Loucy (cell line): Measurements from ENCODE around the gene RAN.
"Not testable (repeated sequence)": the region's sequence is repeated elsewhere in the genome, so short reads cannot be mapped to it uniquely, and the experiment has no call there.

Source experiments
- H2AFZ ChIP-seq: fragments of 200-600 bp; sonication (generic); 2 replicates; pipeline ENCODE4 v1.6.0; 2016; ENCODE audit warnings: antibody characterized with exemption, mild to moderate bottlenecking, low read length, moderate library complexity
- H3F3A ChIP-seq: fragments of 200-600 bp; 2 replicates; pipeline ENCODE4 v1.6.0; 2016; ENCODE audit warnings: antibody characterized with exemption, low read depth, mild to moderate bottlenecking
- H3K27me3 ChIP-seq: fragments of 200-600 bp; sonication (generic); 2 replicates; pipeline ENCODE4 v1.6.1; 2014; ENCODE audit warnings: low read length, mild to moderate bottlenecking; ENCODE audit not compliant: insufficient read depth, poor library complexity, severe bottlenecking
- H3K36me3 ChIP-seq: fragments of 200-600 bp; sonication (generic); 2 replicates; pipeline ENCODE4 v1.6.1; 2016; ENCODE audit warnings: low read length; ENCODE audit not compliant: insufficient read depth
- H3K4me1 ChIP-seq: fragments of 200-600 bp; sonication (generic); 2 replicates; pipeline ENCODE4 v1.5.1; 2014; ENCODE audit warnings: low read length, mild to moderate bottlenecking; ENCODE audit not compliant: insufficient read depth, poor library complexity, severe bottlenecking
- H3K4me2 ChIP-seq: fragments of 200-600 bp; sonication (generic); 2 replicates; pipeline ENCODE4 v1.6.0; 2014; ENCODE audit warnings: antibody characterized with exemption, low read length, low read depth, mild to moderate bottlenecking; ENCODE audit not compliant: poor library complexity, severe bottlenecking
- H3K4me3 ChIP-seq: fragments of 200-600 bp; sonication (generic); 2 replicates; pipeline ENCODE4 v1.5.1; 2014; ENCODE audit warnings: low read length, mild to moderate bottlenecking, mixed read lengths; ENCODE audit not compliant: poor library complexity, severe bottlenecking
- H3K79me2 ChIP-seq: fragments of 200-600 bp; sonication (generic); 2 replicates; pipeline ENCODE4 v1.6.1; 2014; ENCODE audit warnings: low read length; ENCODE audit not compliant: insufficient read depth
- H3K9ac ChIP-seq: fragments of 200-600 bp; sonication (generic); 2 replicates; pipeline ENCODE4 v1.6.0; 2014; ENCODE audit warnings: mild to moderate bottlenecking, low read depth, low read length, moderate library complexity; ENCODE audit not compliant: poor library complexity, severe bottlenecking
- H3K9me2 ChIP-seq: fragments of 200-600 bp; sonication (generic); replicated peaks from 2 replicates; pipeline ENCODE4 v1.6.1; 2016; ENCODE audit warnings: low read depth, low read length, mixed read lengths
- H3K9me3 ChIP-seq: fragments of 200-600 bp; sonication (generic); 2 replicates; pipeline ENCODE4 v1.6.1; 2014; ENCODE audit warnings: mild to moderate bottlenecking, antibody characterized with exemption, low read length, low read depth; ENCODE audit not compliant: insufficient read depth
- H4K20me1 ChIP-seq: fragments of 200-600 bp; sonication (generic); 2 replicates; pipeline ENCODE4 v1.6.0; 2014; ENCODE audit warnings: antibody characterized with exemption, low read length, mild to moderate bottlenecking; ENCODE audit not compliant: insufficient read depth, poor library complexity, severe bottlenecking
- CTCF ChIP-seq: fragments of 200-600 bp; sonication (generic); conservative IDR thresholded peaks from 2 replicates; pipeline ENCODE4 v1.5.1; 2014; ENCODE audit warnings: mild to moderate bottlenecking, antibody characterized with exemption, low read length
- EZH2phosphoT487 ChIP-seq: fragments of 200-600 bp; IDR thresholded peaks from 2 replicates; pipeline ENCODE4 v1.6.1; 2018; ENCODE audit warnings: antibody characterized with exemption, mild to moderate bottlenecking, moderate library complexity, borderline replicate concordance

Gene RAN

GRCh38 chr12:130880411-130880885 lies 8.6 kb downstream of the RAN start:
- H3K9me3 ChIP-seq = no peaks in the 10 kb centered on the region
- no peaks in the 10 kb centered on the region for H3K4me1 ChIP-seq
- H3F3A ChIP-seq = peaks cover 12% of the 10 kb centered on the region; the same call in 1 of the 2 replicates
- peaks cover 27% of the 10 kb centered on the region for H4K20me1 ChIP-seq
- H3K9me2 ChIP-seq = no peaks in the 10 kb centered on the region
- no peak overlapping the region for H3K4me2 ChIP-seq
- TF ChIP-seq CTCF = no peak
- no peak overlapping the region for H2AFZ ChIP-seq
- H3K79me2 ChIP-seq = peaks cover 22% of the 10 kb centered on the region
- no peak overlapping the region for H3K4me3 ChIP-seq
- no peak overlapping the region for H3K9ac ChIP-seq
- no peaks in the 10 kb centered on the region for H3K27me3 ChIP-seq
- H3K36me3 ChIP-seq = peaks cover 22% of the 10 kb centered on the region

- Histone ChIP-seq H4K20me1 (peaks cover 21% of the 10 kb centered on the region), H3K9ac (no peak overlapping the region), H3K4me2 (no peak overlapping the region), H3F3A (peaks cover 12% of the 10 kb centered on the region; the same call in 1 of the 2 replicates), H3K9me3 (no peaks in the 10 kb centered on the region), H2AFZ (no peak overlapping the region), H3K79me2 (peaks cover 16% of the 10 kb centered on the region), H3K27me3 (no peaks in the 10 kb centered on the region), H3K36me3 (peaks cover 16% of the 10 kb centered on the region), H3K4me3 (no peak overlapping the region), H3K4me1 (no peaks in the 10 kb centered on the region), H3K9me2 (no peaks in the 10 kb centered on the region)
- no peak for TF ChIP-seq EZH2phosphoT487
- no peak for TF ChIP-seq CTCF
Measured at GRCh38 chr12:130881046-130881445, 9.2 kb downstream of the RAN start.

DNA sequence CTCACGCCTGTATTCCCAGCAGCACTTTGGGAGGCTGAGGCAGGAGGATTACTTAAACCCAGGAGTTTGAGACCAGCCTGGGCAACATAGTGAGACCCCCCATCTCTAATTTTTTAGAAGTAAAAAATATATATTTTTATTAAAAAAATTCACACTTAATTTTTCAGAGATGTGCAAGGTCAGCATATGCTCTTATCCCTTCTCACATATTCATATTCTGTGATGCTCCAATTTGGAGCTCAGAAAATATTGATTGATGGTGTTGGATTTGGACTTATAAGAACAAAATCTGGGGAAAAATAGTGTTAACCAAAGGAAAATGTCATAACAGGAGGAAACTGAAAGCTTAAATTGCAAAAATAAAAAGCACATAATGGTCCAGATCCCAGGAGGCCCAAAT lies 9.7 kb downstream of the RAN start:
- H3K9me3 ChIP-seq = no peaks in the 10 kb centered on the region
- H3K4me2 ChIP-seq = no peak overlapping the region
- TF ChIP-seq EZH2phosphoT487 (no peak), CTCF (no peak)
- peaks cover 16% of the 10 kb centered on the region for H4K20me1 ChIP-seq
- H3K27me3 ChIP-seq = no peaks in the 10 kb centered on the region
- peaks cover 12% of the 10 kb centered on the region; the same call in 1 of the 2 replicates for H3F3A ChIP-seq
- H3K4me1 ChIP-seq = no peaks in the 10 kb centered on the region
- H3K9ac ChIP-seq = no peak overlapping the region
- H3K36me3 ChIP-seq = peaks cover 11% of the 10 kb centered on the region
- H2AFZ ChIP-seq = no peak overlapping the region
- no peaks in the 10 kb centered on the region for H3K9me2 ChIP-seq
- H3K79me2 ChIP-seq = peaks cover 11% of the 10 kb centered on the region
- H3K4me3 ChIP-seq = no peak overlapping the region

- H2AFZ ChIP-seq, H3K9ac ChIP-seq, H3K4me2 ChIP-seq, H3K79me2 ChIP-seq, H3K9me3 ChIP-seq, H3K27me3 ChIP-seq, H3K9me2 ChIP-seq, H3K36me3 ChIP-seq, H3K4me3 ChIP-seq, H3F3A ChIP-seq, H3K4me1 ChIP-seq, H4K20me1 ChIP-seq: not testable (repeated sequence)
Measured at GRCh38 chr12:130887190-130887589, 15.3 kb downstream of the RAN start.
